AG10803 (cell line): ENCODE measurements around the gene SFT2D3.
A peak's percentile ranks its signal among the peaks of the same experiment; 100 is the strongest.

Experiments
- DNase-seq: peaks from one replicate; pipeline ENCODE4 v3.0.0; 2010; ENCODE audit warnings: low read depth
- H3K4me3 ChIP-seq: 2 replicates; pipeline ENCODE4 v1.5.1; 2011; ENCODE audit warnings: mild to moderate bottlenecking, low read length, control low read depth
- TF ChIP-seq, protein P1 (sequence below): conservative IDR thresholded peaks from 2 replicates; pipeline ENCODE4 v1.5.1; 2011; ENCODE audit warnings: mild to moderate bottlenecking, low read length, control low read depth, inconsistent platforms

The SFT2D3 gene

DNA sequence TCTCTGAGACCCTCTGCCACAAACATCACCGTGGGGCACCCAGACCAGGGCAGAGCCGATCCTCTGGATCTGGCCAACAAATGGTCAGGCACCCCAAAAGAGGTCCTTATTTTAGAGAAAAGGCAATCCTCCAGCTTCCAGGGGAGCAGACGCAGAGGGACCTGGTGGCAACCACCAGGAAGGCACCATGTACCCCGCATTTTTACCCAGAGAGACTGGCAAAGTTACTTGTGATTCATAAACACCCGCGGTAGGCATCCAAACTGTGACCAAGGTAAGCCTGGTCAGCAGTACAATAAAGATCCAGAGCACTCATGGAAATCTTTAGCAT is 36.4 kb upstream of the SFT2D3 start:
- TF ChIP-seq, protein P1, sequence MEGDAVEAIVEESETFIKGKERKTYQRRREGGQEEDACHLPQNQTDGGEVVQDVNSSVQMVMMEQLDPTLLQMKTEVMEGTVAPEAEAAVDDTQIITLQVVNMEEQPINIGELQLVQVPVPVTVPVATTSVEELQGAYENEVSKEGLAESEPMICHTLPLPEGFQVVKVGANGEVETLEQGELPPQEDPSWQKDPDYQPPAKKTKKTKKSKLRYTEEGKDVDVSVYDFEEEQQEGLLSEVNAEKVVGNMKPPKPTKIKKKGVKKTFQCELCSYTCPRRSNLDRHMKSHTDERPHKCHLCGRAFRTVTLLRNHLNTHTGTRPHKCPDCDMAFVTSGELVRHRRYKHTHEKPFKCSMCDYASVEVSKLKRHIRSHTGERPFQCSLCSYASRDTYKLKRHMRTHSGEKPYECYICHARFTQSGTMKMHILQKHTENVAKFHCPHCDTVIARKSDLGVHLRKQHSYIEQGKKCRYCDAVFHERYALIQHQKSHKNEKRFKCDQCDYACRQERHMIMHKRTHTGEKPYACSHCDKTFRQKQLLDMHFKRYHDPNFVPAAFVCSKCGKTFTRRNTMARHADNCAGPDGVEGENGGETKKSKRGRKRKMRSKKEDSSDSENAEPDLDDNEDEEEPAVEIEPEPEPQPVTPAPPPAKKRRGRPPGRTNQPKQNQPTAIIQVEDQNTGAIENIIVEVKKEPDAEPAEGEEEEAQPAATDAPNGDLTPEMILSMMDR: no peak
- DNase-seq: no peak
- no peak overlapping the region for H3K4me3 ChIP-seq

DNA sequence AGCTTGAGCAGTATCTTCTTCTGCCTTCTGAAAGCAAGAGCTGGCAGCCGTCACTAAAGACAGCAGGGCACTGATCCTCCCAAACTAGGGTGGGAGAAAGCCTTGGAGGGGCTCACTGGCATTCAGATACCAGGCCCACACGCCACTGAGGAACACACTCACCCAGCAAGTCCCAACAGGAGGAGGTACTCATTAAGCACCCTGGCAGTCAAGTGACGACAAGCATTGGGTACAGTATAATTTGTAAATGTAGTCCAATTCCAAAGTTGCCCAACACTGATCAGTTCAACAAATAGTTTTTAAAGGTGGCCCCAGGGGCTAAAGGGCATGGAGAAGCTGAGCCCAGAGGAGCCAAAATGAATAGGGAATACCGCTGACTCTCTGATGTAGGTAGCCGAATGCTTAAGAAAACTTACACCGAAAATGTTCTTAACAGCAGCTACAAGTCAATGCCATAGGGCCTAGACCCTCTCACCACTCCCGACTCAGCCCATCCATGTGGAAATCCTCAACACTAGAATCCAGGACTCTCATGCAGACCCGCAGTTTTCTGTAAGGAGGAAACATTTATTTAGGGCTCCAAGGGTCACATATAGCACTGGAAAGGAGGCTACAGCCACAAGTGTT is 35.9 kb upstream of the SFT2D3 start:
- TF ChIP-seq, protein P1: no peak
- no peak for DNase-seq

DNA sequence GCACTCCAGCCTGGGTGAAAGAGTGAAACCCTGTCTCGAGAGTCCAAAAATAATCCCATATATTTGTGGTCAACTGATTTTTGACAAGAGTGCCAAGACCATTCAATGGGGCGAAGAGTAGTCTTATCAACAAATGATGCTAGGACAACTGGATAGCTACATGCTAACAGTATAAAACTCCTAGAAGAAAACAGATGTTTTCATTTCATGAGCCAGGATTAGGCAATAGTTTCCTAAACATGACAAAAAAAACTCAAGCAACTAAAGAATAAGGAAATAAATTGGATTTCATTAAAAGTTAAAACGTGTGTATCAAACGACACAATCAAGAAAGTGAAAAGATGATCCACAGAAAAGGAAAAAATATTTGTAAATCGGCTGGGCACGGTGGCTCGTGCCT is 32.2 kb upstream of the SFT2D3 start:
- H3K4me3 ChIP-seq: no peak overlapping the region
- DNase-seq: peak; percentile 50
- TF ChIP-seq, protein P1: no peak

More for the DNA sequence above, 35.9 kb upstream of the SFT2D3 start:
- H3K4me3 ChIP-seq: no peak overlapping the region

DNA sequence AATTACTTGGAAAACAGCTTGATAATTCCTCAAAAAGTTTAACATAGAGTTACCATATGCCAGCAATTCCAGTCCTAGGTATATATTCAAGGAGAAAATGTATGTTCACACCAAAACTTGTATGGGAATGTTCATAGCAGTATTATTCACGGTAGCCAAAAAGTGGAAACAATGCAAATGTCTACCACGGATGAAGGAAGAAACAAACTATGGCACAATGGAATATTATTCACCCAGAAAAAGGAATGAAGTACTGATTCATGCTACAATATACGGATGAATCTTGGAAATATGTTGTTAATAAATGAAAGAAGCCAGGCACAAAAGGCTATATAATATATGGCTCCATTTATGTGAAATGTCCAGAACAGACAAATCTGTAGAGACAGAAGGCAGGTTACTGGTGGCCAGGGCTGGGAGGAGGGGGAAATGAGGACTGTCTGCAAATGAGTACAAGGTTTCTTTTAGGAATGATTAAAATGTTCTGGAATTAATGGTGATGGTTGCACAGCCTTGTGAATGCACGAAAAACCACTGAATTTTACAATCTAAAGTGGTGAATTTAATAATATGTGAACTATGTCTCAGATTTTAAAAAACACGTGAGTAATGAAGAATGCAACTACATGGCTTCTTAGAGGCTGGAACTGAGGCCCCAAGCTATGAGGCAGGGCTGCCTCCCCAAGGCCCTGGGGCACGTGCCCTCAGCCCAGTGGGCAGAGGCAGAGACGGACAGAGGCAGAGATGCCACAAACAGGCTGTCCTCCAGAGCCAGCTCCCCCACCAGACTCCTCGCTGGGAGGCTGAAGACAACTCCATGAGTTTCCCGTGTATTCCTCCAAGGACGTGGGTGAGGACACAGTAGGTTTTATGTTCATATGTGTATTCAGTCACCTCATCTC is 31.0 kb upstream of the SFT2D3 start:
- peak; percentile 52 for DNase-seq
- TF ChIP-seq, protein P1: no peak
- no peak overlapping the region for H3K4me3 ChIP-seq

DNA sequence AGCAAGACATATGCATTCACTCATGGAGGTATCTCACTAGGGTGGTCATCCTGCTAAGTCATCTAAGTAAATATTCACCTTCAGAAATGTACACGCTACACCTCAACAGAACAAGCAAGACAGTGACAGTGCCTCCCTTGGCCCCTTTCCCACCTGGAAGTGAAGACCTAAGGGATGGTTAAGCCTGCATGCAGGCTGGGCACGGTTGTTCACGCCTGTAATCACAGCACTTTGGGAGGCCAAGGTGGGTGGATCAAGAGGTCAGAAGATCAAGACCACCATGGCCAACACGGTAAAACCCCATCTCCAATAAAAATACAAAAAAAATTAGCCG is 30.4 kb upstream of the SFT2D3 start:
- TF ChIP-seq, protein P1: no peak
- H3K4me3 ChIP-seq: no peak overlapping the region
- DNase-seq: no peak

DNA sequence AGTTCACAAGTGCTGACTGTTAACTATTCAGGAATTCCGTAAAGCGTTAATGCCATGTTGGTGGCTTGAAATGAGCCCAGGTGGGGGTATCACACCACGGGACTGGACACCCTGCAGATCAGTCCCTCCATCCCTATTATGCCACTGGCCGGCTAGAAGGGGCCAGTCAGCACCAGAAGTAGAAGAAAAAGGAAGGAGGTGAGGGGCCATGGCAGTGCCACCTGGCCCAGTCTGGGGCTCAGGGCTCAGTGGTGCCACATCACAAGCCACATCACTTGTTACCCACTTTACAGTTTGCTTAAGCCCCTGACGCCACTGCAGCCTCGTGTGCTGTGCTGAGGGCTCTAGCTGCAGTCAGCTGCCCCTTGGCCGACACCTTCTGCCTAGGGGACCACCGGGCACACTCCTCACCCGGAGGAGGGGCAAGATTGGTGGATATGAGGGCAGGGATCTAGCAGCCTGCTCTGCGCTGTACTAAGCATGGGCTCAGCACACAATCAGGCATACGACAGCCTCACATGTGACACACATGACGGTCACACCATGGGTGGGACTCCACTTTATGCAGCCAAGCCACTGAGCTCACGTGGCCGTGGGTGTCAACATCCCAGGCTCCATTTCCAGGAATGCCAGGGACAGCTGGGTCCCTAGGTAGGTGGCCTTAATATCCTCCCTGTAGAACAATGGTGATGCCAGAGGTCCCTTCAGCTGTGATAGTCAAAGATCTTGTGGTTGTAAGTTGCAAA is 29.6 kb upstream of the SFT2D3 start:
- H3K4me3 ChIP-seq: no peak overlapping the region
- TF ChIP-seq, protein P1: no peak
- no peak for DNase-seq
